HG03460 (cell line): Measurements from ENCODE around the gene TTN.

Experiments
- ATAC-seq: cut with Tn5 transposase; IDR thresholded peaks from one replicate; pipeline ENCODE4 v1.9.1; 2021; ENCODE audit not compliant: unreplicated experiment

The TTN gene

DNA sequence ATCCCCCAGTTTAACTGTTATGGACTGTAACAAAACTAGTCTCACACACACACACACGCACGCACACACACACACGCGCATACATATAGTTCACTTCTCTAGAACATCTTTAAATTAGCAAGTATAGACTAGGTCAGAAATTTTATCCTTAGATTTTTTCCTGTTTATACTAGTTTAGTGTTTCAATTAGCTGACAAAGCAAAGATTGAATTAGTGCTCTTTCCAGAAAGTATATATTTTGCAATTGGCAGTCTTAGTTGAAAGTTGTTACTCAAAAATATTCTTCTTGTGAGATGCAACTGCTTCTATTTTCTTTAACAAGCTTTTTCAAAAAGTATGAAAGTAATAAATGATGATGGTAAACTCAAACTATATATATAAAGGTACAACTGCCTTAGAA is 304.5 kb downstream of the TTN start:
- ATAC-seq: no peak

DNA sequence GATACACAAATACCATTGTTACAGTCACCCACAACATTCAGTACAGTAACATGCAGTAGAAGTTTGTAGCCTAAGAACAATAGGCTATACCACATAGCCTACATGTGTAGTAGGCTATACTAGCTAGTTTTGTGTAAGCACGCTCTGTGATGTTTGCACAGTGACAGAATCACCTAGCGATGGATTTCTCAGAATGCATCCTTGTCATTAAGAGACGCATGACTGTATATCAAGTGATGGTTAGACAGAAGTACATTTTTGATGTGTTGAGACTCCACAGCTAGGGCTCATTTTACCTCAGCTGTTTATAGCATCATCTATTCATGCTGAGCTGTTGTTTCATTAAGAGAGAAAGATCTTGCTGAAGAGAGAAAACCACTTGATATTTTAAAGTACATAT is 307.6 kb downstream of the TTN start:
- no peak for ATAC-seq

DNA sequence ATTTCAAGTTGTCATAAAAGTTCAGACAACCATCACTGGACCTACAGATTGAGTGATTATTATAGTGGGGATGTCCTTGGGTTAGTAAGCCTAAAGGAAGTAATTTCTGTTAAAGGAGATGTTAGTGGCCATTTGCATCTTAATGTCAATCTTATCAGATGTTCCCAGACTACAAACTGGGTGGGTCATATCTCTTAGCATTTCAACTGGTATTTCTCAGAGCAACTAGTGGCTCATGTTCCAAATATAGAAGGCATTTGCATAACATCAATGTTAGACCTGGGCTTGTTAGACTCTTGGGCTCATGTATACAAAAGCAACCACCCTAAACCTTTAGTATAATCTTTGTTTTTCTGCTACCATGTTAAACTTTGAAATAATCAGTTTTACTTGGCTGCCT is 309.1 kb downstream of the TTN start:
- ATAC-seq: no peak

DNA sequence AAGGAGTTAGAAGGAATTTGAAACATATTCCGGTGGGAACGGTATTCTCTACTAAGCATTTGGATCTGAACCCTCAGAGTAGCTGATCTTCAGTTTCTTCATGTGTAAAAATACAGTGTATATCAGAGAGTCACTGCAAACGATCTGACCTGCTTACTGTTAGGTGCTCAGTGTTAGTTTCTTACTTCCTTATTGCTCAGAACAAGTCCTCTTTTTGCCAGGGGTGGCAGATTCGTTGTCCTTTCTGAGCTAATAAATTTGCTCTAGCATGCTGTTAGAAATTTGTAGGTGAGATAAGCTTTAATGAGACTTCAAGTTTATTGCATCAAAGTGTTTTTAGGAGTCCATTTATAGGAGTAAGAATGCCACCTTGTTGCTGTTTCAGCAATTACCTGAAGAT is 311.2 kb downstream of the TTN start:
- no peak for ATAC-seq

DNA sequence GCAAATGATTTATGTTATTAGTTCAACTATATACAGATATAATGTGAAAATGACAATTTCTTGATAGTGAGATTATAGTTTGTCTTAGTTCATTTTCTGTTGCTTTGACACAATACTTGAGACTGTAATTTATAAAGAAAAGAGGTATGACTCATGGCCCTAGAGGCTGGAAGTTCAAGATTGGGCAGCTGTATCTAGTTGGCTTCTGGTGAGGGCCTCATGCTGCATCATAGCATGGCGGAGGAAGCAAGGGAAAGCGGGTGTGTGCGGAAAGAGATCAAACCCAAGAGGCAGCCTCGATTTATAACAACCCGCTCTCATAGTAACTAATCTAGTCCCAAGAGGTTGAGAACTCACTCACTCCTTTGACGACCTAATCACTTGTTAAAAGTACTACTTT is 315.6 kb downstream of the TTN start:
- no peak for ATAC-seq

DNA sequence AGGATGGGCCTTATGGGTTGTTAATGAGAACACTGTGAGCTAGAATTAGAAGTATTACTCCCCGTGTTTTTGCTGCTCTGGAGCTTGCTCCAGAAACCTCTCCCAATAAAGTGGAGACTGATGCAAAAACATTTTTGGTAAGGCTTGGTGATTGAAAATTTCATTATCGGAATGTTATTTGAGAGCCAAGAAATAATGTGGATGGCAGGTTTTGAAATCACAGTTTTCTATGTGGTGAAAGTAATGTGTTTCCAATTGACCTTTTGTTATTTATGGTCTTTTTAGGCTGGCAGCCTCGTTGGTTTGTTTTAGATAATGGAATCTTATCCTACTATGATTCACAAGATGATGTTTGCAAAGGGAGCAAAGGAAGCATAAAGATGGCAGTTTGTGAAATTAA is 321.9 kb downstream of the TTN start:
- no peak for ATAC-seq

DNA sequence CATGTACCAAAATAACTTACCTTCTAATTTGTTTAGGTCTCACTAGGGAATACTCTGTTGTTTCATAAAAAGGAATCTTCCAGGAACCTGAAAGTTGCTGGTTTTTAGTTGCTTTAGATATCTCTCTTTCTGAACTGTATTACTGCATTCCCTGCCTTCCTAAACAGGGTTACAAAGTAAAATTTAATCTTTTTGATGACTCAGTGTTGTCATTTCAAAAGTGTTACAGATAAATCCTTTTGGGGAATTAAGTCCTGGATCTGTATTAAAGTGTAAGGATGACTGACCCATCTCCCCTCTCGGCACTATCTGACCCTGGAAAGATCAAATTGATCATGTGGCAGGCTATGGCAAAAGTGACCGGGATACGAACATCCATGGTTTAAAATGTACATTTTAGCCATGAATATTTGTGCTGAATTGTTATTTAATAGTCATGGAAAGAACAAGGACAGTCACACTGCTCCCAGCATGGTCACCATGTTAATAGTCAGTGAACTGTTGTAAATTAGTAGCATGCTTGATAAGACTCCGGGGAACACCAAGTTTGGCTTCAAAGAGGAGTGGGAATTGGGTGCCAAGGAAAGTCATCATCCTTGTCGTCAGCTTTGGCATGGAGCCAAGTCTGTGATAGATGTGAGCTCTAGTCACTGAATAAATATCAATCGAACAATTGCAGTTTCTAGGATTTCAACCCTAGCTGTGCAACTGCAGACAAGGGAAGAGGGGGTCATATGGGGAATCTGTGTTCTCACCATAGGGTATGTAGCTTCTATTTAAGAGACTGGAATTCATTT is 322.8 kb downstream of the TTN start:
- ATAC-seq: no peak

DNA sequence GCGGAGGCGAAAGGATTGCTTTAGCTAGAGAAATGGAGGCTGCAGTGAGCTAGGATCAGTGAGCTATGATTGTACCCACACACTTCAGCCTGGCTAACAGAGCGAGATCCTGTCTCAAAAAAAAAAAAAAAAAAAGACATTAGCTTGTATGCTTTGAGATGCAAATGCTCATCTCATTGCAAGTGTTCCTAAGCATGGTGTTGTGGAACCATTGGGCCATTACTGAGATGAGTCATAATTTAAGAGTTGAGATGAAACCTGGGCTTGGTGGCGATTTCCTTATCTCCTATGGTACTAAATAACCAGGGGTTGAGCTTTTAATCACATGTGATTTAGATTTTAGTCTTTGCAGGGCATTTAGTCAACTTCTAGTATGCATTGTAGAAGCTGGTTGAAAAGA is 324.8 kb downstream of the TTN start:
- peak; percentile 28 for ATAC-seq

DNA sequence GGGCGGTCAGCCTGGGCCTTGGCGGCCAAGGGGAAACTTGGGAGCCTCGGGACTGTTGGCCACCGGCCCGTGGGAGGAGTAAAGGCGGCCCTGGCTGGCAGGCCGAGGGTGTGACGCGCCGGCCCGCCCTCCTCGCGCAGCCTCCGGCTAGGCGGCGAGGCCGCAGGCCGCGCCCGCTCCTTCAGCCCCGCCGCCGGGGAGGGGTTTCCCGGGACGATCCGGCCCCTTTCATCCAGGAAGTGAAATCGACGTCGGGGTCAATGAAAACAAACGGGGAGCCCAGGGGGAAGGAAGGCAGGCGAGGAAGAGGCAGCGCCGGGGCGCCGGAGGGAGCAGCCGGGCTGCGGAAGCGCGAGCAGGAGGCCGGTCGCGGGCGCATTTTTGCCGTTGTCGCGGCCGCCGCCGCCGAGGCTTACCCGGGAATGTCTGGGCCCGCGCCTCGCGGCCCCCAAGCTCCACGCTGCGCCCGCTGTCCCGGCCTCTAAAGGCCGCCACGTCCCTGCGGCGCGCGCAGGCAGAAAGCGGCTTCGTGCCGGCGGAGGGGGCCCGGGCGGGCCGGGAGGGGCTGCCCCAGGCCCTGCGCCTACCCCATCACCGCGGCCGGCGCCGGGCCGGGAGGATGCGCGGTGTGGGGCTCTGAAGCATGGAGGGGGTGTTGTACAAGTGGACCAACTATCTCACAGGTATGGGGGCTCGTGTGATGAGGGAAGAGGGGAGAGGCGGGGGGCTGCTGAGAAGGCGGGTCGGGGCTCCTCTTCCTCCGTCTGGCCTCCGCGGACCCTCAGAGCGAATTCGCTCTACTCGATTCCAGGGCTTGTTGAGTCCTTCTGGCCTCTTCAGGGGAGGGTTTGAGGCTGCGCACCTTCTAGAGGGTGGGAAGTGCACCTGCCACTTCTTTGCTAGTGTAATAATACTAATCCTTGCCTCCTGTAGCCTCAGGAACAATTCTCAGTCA is 326.7 kb downstream of the TTN start, which contains the start of gene PLEKHA3:
TSS of gene PLEKHA3 (plus strand) at position 231 of the 955 bp plus-strand sequence. CDS start at position 644, 413 bp downstream.
- ATAC-seq: peak; percentile 64

DNA sequence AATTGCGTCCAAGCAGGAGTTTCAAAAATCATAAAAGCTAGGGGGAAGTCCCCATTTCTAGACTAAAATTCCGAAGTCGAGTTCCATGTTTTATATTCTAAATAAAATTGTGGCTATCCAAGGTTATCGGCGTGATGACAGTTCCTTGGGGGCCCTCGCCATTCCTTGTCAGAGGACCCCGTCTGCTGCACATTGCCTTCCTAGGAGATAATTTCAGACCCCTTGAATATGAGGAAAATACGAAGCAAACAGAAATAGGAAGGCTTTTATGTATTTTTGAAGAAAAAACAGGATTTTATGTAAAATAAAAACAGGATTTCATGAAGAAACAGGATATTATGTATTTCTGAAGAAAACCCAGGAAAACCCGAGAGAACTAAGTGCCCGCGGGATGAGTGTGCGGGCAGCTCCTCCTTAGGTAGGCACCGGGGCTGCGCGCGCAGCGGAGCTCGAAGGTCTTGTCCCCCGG is 327.4 kb downstream of the TTN start:
- no peak for ATAC-seq

DNA sequence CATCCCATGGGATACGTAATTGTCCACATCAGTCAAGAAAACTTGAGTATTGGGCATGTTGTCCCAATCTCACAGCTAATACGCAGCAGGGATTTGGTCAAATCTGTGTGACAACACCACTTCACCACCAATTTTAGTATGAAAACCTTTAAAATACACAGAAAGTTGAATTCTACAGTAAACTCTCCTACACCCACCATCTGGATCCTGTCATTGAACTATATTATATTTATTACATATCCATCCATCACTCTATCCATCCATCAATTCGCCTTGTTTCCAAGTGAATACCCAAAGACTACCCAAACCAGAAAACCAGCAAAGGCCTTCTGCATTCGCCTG is 328.0 kb downstream of the TTN start:
- no peak for ATAC-seq

DNA sequence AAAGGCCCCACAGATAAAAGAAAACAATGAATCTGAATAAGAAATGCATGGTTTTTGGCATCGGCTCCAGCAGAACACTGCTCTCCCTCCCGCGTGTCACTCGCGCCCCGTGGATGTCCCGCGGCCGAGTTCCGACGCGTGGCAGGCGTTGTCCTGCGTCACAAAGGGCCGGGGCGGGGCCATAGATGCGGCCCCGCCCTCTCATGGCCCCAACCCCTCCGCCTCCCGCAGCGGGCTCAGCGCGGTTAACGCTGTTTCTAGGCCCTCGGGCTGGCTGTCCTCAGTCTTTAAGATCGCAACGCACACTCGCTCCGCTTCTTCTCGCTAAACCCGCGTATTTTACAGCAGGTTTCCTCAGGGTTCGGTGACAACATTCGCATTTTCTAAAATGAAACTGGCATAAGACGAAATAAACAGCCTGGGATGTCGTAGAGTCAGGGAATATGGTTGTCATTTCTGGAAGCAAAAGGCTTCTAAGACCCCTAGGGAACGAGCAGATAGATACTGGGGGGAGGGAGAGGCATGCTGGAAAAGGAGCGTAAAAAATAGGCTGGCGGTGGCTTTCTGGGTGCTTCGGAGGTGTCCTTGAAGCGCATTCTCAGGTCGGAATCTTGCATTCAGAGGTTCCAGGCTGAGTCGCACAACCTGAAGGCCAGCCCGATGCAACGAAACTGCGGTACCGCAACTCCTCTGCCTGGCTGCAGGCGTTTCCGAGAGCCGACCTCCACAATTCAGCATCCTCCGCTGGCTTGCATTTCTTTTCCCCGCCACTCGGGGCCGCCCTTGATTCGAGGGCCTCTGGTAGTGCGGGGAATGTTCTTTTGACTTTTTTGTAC is 328.6 kb downstream of the TTN start, which contains the start of gene FKBP7:
TSS of gene FKBP7 (minus strand) at position 162 of the 836 bp plus-strand sequence. CDS start at position 61, 101 bp downstream.
- peak; percentile 47 for ATAC-seq

DNA sequence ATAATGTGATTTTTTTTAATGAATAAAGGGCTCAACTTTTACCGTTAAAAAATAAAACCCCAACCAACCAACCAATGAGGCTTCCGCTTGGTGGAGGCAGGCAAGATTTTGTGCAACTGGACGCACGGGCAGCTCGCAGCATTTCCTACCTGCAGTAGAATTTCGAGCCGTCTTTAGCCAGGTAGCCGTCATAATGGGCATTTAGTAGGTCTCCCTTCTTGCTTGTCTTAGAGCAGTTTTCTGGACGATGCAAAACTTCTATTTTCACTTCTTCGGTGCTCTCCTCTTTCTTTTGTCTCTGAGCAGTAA is 329.1 kb downstream of the TTN start:
- no peak for ATAC-seq

DNA sequence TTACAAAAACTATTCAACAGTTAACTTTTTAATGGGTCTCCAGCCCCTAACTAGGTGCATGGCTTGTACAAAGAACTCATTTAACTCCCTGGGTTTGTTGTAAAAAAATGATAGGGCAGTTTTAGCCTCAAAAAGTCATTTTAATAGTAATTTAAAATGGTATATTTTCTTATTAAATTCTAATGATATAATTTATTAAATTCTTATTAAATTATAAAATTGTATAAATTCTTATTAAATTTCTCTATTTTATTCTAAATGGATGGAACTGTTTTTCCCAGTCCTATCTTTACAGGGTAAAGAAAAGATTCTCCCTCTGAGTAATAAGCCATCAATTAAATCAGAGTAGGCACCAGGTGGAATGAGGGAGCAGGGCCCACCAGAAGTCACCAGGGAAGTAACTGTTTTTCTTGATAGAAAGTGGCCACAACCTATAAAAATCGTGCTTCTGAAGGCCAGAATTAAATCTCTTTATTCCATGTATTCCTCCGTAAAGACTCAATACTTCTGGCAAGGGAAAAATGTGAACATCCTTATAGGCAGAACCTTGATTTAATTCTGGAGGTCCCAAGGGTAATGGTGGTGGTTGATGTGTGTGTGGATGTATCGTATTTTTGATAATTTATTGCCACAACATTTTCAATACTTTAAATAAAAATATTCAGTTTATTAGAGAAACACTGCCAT is 329.6 kb downstream of the TTN start:
- ATAC-seq: no peak

DNA sequence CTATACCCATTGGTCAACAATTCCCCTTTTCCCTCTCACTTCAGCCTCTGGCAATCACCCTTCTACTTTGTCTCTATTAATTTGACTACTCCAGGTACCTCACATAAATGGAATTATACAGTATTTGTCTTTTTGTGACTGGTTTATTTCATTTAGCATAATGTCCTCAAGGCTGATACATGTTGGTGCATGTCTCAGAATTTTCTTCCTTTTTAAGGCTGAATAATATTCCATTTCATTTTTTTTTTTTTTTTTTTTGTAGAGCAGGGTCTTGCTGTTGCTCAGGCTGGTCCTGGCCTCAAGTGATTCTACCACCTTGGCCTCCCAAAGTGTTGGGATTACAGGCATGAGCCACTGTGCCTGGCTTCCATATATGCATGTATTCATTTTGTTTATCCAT is 330.7 kb downstream of the TTN start:
- no peak for ATAC-seq
